GM18520 (cell line): ENCODE measurements around the gene GSTM3.
"Not testable (repeated sequence)": the region's sequence is repeated elsewhere in the genome, so short reads cannot be mapped to it uniquely, and the experiment has no call there.

Experiments
- ATAC-seq: cut with Tn5 transposase; IDR thresholded peaks from one replicate; pipeline ENCODE4 v1.9.1; 2021; ENCODE audit not compliant: unreplicated experiment

The GSTM3 gene

GRCh38 chr1:109708949-109709348 lies 31.9 kb downstream of the GSTM3 start:
- ATAC-seq, result not testable (repeated sequence)

- ATAC-seq, result no peak
These were observed 35.4 kb downstream of the GSTM3 start for GRCh38 chr1:109705411-109705810.

DNA sequence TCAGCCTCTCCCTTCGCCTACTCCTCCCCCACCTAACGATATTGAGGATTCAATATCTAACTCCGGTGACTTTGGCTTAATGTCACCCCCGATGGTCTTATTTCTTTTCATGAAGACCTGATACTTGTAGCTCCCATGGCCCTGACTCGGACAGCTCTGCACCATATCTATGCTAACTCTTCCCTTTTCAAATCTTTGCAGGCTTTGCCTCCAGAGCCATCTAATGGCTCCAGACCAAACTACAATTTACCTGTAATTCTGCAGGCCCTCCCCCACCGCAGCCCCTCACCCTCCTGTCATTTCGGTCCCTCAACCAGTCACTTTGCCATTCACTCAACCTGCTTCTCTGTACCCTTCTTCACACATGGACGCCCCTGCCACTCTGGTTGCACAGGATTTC lies 36.7 kb downstream of the GSTM3 start:
- ATAC-seq, result no peak

GRCh38 chr1:109702940-109703339 lies 37.9 kb downstream of the GSTM3 start:
- ATAC-seq, result not testable (repeated sequence)

DNA sequence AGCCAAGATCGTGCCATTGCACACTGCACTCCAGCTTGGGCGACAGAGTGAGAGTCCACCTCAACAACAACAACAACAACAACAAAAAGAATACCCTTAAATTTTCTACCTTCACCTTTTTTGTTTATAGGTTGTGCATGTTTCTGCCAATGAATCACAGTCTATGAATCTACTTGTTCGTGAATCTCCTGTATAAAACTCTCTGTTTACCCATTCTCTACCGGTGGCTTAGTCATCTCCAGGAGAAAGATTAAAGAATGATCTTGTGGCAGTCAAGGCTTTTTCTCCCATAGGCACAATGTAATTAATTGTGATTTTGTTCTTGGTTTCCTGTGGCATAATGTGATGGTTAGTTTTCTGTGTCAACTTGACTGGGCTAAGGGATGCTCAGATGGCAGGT lies 43.0 kb downstream of the GSTM3 start:
- not testable (repeated sequence) for ATAC-seq

GRCh38 chr1:109697066-109697465 lies 43.8 kb downstream of the GSTM3 start:
- ATAC-seq, result no peak

DNA sequence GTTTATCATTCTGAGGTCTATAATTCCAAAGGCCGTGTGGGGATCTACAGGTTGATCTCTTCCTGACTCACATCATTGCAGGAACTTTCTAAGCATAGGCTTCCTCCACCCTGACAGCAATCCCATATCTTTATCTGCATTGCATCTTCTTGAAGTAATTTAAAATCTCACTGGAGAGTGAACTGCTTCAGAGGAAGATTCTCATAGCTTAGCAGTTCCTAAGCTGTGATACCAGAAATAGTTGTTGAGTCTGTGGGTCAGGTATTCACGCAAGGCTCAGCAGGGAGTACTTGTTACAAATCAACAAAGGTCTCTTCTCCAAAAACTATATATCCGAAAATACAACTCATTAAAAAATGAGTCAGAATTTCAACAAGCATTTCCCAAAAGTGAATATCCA lies 45.7 kb downstream of the GSTM3 start:
- ATAC-seq, result not testable (repeated sequence)

- ATAC-seq, result not testable (repeated sequence)
These were observed 46.4 kb downstream of the GSTM3 start for GRCh38 chr1:109694400-109694799.

GRCh38 chr1:109691759-109692158 lies 49.1 kb downstream of the GSTM3 start:
- no peak for ATAC-seq

GRCh38 chr1:109689844-109690405 lies 50.9 kb downstream of the GSTM3 start:
- no peak for ATAC-seq

GRCh38 chr1:109687641-109688499 lies 53.0 kb downstream of the GSTM3 start, which contains the start of gene GSTM1:
GSTM1 (plus strand) TSS chr1:109687817; CDS start chr1:109687874, 57 bp downstream.
- ATAC-seq, result peak; percentile 82

GRCh38 chr1:109687109-109687508 lies 53.7 kb downstream of the GSTM3 start:
- not testable (repeated sequence) for ATAC-seq

DNA sequence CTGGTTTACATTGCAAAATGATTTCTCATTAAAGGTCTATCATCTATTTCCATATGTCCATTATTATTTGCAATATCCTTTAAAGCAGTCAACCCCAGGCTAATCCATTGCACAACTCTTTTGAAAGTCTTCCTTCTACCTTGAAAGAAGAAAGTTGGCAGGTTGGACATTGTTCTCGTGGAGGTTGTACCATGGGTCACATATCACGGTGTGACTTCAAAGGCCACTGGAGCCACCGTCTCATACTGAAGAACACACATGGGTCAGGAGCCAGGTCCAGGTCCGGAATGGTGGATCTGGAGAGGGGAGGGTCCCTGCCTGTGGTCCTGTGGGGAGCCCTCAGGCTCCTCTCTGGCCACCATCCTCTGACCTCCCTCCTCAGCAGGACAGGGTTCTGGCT lies 54.9 kb downstream of the GSTM3 start:
- ATAC-seq, result not testable (repeated sequence)

DNA sequence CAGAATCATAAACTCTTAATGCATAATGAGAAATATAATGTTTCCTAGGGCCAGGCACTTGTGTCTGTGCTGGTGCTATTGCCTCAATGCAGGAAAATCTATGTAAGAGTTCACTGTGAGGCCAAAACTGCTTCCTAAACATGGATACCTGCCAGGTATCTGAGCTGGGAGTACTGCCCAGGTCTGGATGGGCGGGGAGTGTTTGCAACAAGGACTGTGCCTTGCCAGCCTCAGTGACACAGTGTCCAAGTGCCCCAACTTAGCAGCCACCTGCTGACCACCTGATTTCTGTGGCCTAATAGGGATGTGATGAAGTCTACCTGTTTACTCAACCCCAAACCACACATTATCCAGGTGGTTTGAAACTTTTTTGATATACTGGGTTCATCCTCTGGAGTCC lies 55.4 kb downstream of the GSTM3 start:
- ATAC-seq, result not testable (repeated sequence)

DNA sequence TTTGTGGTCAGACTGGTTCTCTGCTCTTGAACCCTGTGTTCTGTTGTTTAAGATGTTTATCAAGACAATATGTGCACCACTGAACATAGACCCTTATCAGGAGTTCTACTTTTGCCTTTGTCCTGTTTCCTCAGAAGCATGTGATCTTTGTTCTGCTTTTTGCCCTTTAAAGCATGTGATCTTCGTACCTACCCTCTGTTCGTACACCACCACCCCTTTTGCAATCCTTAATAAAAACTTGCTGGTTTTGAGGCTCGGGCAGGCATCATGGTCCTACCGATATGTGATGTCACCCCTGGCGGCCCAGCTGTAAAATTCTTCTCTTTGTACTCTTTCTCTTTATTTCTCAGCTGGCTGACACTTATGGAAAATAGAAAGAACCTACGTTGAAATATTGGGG lies 56.1 kb downstream of the GSTM3 start:
- ATAC-seq, result not testable (repeated sequence)
